CD4-positive, alpha-beta T cell treated with Interleukin-4 for 1 hour (primary cell): Measurements from ENCODE around the gene P4HA3.
"Not testable (repeated sequence)": the region's sequence is repeated elsewhere in the genome, so short reads cannot be mapped to it uniquely, and the experiment has no call there.

Source experiments
- DNase-seq, 2 donors: peaks; one replicate each; pipeline ENCODE4 v3.0.0-alpha.2; 2020 to 2022

The P4HA3 gene

DNA sequence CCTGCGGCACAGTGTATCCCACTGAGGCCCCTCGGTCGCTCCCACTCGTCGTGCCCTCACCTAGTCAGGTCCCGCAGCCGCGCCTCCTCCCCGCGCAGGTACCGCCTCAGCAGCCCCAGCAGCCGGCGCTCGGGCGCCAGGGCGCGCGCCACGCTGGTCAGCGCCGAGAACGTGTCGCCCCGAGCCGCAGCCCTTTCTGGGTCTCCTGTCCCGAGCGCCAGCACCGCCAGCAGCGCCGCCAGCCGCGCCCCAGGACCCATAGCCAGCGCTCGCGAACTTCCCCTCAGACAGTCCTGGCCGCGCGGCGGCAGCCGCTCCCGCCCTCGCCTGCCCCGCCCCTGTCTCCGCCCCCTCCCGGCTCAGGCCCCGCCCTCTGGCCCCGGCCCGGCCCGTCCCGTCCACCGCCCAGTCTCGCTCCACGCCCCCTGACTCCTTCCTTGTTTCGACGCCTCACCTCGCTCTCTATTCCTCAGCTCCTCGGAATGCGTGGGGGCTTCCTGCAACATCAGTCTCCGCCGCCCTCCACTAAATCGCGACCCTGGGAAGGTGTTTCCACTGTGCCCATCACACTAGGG, at the start of gene P4HA3:
TSS of gene P4HA3 (minus strand) at position 289 of the 575 bp plus-strand sequence. CDS start at position 260, 29 bp downstream.
- DNase-seq = peak; percentile 50 to 70

DNA sequence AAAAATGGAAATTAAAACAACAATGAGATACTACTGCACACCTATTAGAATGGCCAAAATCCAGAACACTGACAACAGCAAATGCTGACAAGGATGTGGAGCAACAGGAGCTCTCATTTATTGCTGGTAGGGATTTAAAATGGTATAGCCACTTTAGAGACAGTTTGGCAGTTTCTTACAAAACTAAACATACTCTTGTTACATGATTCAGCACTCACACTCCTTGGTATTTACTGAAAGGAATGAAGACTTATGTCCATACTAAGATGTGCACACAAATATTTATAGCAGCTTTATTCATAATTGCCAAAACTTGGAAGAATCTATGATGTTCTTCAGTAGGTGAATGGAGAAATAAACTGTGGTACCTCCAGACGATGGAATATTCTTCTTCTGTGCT, 46.0 kb upstream of the P4HA3 start:
- no peak for DNase-seq

DNA sequence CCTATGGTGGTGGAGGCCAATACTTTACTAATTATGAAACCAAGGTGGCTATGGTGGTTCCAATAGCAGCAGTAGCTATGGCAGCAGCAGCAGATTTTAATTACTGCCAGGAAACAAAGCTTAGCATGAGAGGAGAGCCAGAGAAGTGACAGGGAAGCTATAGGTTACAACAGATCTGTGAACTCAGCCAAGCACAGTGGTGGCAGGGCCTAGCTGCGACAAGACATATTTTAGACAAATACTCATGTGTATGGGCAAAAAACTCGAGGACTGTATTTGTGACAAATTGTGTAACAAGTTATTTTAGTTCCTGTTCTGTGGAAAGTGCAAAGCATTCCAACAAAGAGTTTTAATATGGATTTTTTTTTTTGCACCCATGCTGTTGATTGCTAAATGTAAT, 44.2 kb upstream of the P4HA3 start:
- no peak for DNase-seq

DNA sequence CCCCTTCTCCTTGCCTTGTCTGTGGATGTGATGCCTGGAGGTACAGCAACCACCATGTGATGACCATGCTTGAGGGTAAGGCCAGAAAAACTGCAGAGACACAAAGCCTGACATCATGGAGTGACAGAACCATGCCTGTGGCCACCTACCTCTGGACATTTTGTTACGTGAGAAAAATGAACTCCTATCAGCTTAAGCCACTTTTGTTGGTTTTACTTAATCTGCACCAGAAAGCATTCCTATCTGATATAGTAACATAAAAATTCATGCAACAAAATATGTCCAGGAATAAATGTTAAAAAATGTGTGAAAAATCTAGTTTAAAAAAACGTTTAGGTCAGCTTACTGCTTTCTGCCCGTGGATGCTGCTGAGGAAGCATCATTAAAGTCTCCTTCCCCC, 42.6 kb upstream of the P4HA3 start:
- DNase-seq = no peak

DNA sequence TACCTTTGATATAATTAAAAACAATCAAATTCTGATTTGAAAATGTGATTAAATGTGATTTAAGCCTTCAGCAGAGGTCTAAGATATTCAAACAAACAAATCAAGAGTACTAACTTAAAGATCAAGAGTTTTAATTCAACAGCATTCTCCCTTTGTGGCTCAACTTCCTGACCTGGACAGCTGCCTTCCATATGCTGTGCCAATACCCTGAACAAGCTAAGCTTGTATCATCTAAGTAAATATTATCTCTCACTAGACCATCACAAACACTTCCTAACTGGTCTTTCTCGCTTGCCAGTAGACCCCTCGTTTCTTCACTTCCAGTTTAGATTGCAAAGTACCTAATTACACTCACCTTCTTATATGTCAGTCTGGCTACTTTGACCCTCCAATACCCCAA, 35.9 kb upstream of the P4HA3 start:
- DNase-seq = no peak

DNA sequence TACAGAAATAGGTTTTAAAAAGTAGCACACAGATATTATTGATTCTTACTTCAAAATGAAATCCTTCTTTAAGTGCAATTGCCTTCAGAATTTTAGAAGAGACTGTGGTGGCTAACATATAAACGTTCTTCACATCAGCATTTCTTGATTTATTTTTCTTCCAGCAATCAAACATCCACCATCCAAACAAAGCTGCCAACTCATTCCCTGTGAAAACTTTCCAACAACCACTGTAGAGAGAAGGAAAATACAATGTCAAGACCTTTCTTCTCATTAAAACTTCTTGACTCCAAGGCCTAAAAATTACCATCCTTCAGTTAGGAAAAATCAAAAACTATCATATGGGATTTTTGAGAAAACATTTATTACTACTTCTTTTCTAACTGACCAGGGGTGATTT, 34.0 kb upstream of the P4HA3 start:
- DNase-seq = no peak

DNA sequence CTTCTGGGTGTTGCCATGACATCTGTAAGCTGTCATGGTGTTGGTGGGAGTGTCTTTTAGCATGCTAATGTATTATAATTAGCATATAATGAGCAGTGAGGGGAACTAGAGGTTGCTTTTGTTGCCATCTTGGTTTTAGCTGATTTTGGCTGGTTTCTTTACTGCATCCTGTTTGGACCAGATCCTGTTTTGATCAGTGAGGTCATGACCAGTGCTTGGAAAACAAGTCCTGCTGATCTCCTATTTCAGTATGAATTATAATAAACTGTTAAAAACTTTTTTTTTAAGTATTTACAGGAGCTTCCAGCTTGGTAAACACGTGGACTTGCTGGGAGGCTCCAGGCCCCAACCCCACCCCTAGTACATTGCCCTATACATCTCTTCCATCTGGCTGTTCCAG, 30.5 kb upstream of the P4HA3 start:
- no peak for DNase-seq

DNA sequence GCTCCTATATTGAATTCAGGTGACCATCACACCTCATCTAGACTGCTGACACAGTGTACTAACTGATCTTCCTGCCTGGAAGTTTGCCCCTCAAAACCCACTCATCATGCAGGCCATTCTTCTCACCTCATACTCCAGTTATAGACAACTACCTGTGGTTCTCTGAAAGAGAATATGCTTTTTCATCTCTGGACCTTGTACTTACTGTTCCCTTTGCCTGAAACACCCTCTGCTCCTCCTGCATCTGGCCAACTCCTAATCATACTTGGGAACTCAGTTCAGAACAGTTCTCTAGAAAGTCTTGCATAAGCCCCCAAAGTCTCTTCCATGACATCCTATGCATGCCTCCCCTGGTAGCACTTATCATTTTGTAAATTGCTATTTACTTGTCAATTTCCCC, 28.2 kb upstream of the P4HA3 start:
- DNase-seq = no peak

DNA sequence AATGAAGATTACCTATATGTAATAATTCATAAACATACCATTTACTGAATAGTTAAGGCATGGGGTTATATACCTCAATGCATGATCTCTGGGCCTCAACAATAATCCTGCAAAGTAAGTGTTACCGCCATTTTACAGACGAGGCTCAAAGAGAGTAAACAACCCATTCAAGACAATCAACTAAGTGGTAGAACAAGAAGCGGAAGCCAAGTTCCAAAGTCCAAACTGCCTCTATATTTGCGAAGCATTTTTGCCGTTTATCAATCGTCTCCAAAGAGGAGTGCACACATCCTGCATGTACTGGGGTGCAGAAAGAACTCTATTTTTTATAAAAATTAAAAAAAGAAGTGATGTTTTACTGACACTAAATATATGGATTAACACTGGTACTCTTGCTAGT, 27.5 kb upstream of the P4HA3 start:
- no peak for DNase-seq

DNA sequence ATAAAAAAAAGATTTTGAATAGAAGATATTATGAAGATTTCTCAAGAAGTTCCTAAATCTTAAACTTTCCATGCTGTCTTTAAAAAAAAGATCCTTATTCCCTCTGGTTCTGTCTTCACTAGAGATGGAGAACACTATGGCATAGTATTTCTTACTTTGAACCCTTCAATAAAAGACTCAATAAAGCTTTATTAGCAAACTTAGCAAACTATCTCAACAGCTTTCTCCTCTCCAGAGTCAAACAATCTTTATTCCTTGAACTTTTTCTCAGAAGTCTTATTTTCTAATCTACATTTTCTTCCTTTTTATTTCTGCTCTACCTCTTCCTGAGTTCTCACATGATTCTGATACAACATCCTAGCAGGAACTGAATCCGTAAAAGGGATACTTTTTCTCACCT, 21.8 kb upstream of the P4HA3 start:
- DNase-seq = no peak

DNA sequence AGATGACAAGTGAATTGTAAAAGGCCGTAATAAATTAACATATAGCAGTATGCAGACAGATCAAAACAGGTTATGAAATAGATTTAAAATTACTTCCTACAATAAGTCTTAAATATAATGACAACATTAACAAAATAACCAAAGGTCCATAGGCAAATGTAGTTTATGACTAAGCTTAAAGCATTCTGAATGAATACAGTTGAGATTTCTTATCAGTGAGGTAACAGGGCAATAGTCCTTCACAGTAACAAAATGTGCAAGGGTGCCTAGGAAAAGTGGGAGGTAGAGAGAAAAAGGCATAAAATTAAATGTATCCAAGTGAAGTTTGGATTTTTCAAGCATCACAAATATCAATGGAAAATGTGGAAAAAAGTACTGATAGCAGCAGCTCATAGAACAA, 20.9 kb upstream of the P4HA3 start:
- DNase-seq = no peak

DNA sequence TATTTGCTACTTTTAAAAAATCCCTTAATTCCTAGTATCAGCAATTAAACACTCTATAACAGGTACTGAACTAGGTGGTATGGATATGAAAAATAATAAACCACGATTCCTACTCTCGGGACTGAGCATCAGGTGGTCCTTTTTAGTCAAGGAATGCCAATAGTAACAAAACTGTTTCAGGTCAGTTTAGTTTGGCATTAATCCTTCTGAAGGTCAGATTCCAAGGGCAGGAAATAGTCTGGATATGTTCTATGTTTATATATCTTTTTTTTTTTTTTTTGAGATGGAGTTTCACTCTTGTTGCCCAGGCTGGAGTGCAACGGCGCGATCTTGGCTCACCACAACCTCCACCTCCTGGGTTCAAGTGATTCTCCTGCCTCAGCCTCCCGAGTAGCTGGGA, 19.6 kb upstream of the P4HA3 start:
- not testable (repeated sequence) for DNase-seq

DNA sequence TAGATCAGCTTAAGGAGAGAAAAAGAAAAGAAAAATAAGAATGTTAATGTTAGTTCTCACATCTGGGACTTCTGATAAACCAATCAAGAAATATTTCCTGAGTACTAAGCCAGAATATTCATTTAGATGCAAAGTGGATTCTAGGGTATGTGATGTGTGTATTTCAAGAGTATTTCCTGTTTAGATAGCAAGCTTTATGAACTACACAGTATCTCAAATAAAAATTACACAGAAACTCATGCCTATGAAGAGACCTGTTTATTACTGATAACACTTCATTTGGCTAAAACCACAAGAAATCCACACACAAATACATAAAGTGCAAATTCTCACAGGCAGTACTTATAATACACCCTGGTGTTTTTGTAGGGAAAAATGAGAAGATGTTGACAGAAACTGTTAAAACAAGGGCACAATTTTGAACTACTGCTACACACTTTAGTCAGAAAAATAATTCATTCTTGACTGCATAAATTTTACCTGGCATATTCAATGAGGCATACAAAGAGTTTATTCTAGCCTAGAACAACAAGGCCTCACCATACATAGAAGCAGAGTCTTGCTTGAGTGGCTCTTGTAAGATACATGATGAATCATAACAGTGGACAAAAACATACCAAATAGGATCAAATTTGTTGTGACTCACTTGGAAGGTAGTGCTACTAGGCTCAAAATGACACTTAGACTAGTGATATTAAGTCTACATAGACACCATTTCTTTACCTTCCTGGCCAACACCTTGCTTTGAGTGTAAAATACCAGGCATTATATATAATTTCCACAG, 18.8 kb upstream of the P4HA3 start:
- no peak for DNase-seq

DNA sequence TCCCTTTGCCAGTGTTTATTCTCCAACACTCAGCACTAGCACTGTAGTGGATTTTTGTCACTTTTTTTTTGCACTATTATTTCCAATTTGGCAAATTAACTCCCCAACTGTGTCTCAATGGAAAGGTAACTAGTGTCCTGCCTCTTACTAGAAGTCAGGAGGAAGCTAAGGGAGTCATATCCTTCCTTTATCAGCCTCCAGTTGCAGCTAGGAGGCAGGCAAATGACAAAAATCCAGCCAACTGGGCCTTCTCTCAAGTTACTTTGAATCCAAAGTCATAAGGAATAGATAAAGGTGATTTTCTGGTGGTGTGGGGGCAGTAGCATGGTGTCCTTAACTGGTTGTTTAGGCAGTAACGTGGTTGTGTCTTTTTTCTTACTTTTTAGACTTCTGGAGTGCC, 15.6 kb upstream of the P4HA3 start:
- no peak for DNase-seq

DNA sequence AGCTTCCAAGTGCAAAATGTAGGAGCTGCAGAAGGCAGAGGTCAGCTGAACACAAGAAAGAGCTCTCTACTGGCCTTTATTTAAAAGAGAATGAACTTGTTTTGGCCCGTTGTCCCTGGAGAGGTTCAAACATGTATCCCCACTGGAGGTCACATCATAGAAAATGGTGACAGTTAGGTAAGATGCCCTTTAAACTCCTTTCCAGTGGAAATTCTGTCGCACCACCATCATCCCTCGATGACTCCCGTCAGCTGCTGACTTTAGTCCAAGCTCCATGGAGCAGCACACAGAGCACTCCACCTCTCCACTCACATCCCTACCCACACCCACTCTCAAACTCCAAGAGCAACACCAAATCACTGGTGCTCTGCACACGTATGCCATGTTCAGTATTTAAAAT, 15.2 kb upstream of the P4HA3 start:
- no peak for DNase-seq

DNA sequence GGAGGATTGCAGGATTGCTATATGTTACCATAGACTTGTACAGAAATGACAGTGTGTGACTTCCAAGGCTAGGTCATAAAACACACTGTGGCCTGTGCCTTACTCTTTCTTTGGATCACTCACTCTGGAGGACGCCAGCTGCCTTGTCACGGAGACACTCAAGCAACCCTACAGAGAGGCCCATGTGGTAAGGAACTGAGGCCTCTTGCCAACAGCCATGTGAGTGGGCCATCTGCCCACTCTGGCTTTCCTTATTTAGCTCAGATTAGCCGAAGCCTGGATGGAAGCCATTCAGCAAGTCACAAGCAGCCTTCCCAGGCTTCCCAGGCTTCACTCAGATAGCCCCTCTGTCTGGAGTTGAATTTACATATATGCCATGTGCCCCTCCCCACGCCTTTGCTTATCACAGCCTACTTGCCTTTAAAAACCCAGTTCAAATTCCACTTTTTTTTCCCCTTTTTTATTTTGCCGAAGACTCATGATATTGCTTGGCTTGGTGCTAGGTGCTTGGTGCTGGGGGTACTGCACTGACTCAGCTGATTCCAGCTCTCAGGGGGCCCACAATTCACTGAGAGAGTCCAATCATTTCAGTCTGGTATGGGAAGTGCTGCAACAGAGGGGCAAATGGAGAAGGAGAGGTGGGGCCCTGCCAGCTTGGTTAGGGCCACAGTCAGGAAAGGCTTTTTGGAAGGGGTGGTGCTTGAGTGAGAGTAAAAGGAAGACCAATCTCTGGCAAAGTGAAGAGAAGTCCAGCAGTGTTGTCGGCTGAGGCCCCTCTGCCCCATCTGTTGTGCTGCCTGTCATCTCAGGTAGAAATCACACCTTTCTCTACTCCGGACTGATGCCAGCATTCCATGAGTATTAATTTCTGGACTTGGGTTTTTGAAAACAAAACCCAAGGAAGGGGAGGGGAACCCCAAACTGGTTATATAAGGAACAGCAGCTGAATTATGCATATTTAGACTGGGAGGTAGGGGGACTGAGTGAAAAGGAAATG, 14.5 kb upstream of the P4HA3 start:
- DNase-seq = no peak

DNA sequence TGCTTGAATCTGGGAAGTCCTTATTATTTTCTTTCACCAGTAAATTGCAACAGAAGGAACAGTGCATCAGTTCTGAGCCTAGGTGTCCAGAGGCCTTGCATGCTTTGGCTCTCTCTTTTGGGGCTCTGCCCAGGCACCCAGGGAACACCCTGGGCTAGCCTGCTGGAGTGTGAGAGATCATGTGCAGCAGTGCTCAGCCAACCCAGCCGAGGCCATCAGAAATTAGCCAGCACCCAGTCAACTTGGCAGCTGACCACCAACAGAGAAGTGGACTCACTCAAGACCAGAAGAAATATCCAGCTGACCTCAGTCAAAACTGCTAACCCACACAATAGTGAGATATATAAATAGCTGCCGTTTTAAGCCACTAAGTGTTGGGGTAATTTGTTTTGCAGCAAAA, 11.2 kb upstream of the P4HA3 start:
- no peak for DNase-seq

DNA sequence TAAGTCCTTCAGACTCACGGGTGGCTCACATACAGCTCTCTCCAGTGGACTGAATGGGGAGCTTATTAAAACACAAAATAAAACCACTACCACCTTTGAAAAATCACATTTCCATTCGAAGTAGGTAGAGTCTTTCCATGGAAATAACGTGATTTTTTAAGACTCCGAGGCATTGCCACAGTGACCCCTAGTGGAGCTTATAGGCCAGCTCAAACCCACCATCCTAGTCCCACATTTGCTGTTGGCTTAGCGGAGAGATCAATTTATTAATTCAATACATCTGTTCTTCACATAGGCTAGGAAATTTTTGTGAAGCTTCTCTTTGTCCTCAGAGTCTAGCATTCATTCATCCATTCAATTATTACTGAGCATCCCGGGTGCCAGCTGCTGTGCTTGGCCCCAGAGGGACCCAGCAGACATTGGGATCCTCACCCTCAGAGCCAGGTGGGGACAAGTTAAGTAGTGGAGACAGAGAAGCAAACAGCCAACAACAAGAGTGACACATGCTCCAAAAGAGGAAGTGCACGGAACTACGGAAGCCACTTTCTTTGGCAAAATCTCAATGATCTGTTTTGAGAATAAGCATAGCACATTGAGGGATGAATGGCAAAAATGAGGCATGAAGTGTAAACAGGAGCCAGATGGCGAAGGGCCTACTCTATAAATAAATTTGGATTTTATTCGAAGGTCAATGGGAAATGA, 10.2 kb upstream of the P4HA3 start:
- DNase-seq = peak in 1 of 2 donors; percentile 24

DNA sequence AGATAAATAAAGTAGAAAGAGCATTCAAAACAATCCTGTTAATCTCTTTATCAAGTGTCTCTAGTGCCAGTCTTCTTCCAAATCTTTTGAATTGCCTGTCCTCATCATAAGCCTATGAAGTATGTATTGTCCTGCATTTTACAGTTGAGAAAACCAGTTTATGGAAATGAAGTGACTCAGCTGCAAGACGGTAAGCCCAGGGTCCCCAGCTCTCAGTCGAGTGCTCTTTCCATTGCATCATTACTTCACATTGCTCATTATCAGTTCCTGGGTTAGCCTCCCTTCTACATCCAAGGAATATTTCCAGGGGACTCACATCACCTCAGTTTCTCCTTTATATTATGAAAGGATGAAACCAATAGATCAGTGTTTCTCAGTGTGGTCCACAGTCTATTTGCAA, 9.1 kb upstream of the P4HA3 start:
- DNase-seq = no peak

DNA sequence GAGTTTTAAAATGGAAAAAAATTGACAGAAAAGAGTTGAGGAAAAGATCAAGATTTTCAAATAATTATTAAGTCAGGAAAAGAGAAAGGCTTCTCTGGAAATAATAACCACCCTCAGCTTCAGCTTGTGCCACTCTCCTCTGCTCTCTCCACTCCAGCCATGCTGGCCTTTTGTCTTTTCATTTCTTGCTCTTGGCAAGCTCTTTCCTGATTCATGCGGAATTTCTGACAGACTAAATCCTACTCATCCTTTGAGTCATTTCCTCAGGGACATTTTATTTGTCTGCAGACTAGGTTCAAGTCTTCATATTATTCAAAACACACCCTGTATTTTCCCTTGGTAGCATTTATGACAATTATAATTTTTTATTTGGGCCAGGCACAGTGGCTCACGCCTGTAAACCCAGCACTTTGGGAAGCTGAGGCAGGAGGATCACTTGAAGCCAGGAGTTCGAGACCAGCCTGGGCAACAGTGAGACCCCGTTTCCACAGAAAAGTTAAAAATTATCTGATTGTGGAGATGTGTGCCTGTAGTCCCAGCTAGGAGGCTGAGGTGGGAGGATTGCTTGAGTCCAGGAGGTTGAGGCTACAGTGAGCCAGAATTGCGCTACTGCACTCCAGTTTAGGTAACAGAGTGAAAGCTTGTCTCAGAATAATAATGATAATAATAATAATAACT, 7.8 kb upstream of the P4HA3 start:
- DNase-seq = no peak

DNA sequence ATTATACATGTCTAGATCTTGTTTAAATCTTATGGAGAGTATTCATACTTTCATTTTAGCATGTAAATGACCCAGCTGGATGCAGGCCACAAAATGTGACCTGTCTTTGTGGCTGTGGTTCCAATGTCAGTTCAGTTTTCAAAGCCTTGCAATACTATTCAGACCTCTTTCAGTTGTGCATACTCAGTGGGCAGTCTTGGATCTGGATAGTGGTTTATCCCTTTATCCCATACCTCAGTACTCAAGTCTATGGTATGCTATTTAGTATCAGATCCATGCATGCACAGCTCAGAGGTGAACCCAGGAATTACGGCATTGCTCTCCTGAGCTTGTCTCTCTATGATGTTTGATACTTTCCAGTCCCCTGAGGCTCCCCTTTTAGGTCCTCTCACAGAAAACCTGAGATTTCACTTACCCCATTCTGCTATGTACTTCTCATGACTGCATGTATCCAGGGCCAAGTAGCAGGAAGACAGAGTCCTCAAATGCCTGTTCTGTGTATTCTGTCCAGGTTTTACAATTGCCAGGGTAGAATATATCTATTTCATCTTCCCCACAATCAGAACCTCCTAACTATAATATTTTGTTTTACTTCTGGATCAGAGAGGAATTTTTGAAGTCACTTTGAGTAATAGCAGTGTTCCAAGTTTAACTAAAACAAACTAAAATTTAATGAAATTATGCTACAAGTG, 6.9 kb upstream of the P4HA3 start:
- DNase-seq = no peak
